ENCODE measurements around the gene BTD.

GRCh38 chr3:15614958-15615357 lies 13.4 kb downstream of the BTD start:
- TF ChIP-seq YY1 (IDR thresholded peaks at IDR 0.05; ENCODE audit: insufficient read depth, insufficient read length) = no peak
- TF ChIP-seq ZNF274 (IDR thresholded peaks at IDR 0.05; ENCODE audit: low read depth, low read length) = no peak
- no peak for TF ChIP-seq SUZ12 (IDR thresholded peaks at IDR 0.05; ENCODE audit: extremely low read depth, insufficient read depth, insufficient read length)

Measured in NT2/D1 (cell line).